HepG2 (cell line): ENCODE measurements around the gene FGD3. TPM values are rescaled to one million over a fixed set of nuclear protein-coding genes. Genes with fewer than 3 reads are reported as not detected.

Source experiments
- ATAC-seq: fragments of 200-7000 bp; cut with Tn5 transposase; 3 replicates; pipeline ENCODE4 v1.9.1; 2020; ENCODE audit warnings: mild to moderate bottlenecking, moderate library complexity
- BruUV-seq: library from RNA; stranded (reverse); fragments of 400-500 nt; replicated peaks from 2 replicates; lab custom pipeline; 2021; lab: Mats Ljungman, UMichigan
- CTCF ChIA-PET: fragments of 300-600 bp; formaldehyde crosslinking; extraction: SDS; loops from one replicate; lab custom pipeline; 2021; ENCODE audit warnings: low total read pairs, inconsistent platforms, low intra/inter-chr PET ratio; lab: Yijun Ruan, JAX
- POLR2A ChIA-PET: fragments of 350-600 bp; sonication (Branson Sonifier 250); formaldehyde crosslinking; loops from one replicate; lab custom pipeline; 2020; ENCODE audit warnings: antibody characterized with exemption, inconsistent platforms; lab: Yijun Ruan, JAX
- DNase-seq: peaks from one replicate; pipeline ENCODE4 v3.0.0-alpha.2; 2015; ENCODE audit warnings: low spot score
- FAIRE-seq: peaks from 3 replicates; lab custom pipeline; 2011; peaks lifted over from hg19 to GRCh38; lab: Jason Lieb, UNC
- H2AFZ ChIP-seq: one replicate; pipeline ENCODE4 v1.6.1; 2011; ENCODE audit warnings: low read length, inconsistent platforms
- H3K27ac ChIP-seq: fragments of 300-600 bp; 3 replicates; pipeline ENCODE4 v1.8.0; 2011; ENCODE audit warnings: mixed run types, mild to moderate bottlenecking, mixed read lengths, low read length, inconsistent platforms; ENCODE audit not compliant: insufficient read depth; ENCODE audit errors: extremely low read length
- H3K27me3 ChIP-seq, 2 experiments: fragments of 200-600 bp in 1 of 2; 2 replicates in 1 of 2; 3 replicates in 1 of 2; pipeline versions ENCODE4 v1.6.0 to v1.8.0; 2011; ENCODE audit warnings: low read length in 2 of 2, mild to moderate bottlenecking in 2 of 2, moderate library complexity in 2 of 2, inconsistent platforms in 1 of 2; ENCODE audit not compliant: insufficient read depth in 2 of 2, control insufficient read depth in 1 of 2
- H3K36me3 ChIP-seq, 2 experiments: fragments of 200-600 bp in 1 of 2; replicated peaks in 1 of 2; 2 replicates in 1 of 2; 3 replicates in 1 of 2; pipeline versions ENCODE4 v1.5.1 to v1.8.0; 2011; ENCODE audit warnings: low read length in 2 of 2, inconsistent platforms in 1 of 2; ENCODE audit not compliant: insufficient read depth in 2 of 2, control insufficient read depth in 1 of 2
- H3K4me1 ChIP-seq: 2 replicates; pipeline ENCODE4 v1.5.1; 2012; ENCODE audit warnings: low read length, inconsistent platforms; ENCODE audit not compliant: insufficient read depth
- H3K4me2 ChIP-seq: 2 replicates; pipeline ENCODE4 v1.6.0; 2011; ENCODE audit warnings: low read depth, low read length, inconsistent platforms
- H3K4me3 ChIP-seq, 3 experiments: fragments of 200-600 bp in 1 of 3; sonication (generic), shearing (Covaris generic) in 1 of 3; replicated peaks in 1 of 3; 2 replicates each; pipeline ENCODE4 v1.5.1; 2011 to 2016; ENCODE audit warnings: low read length in 3 of 3, inconsistent platforms in 2 of 3, low read depth in 2 of 3, mild to moderate bottlenecking in 2 of 3, control low read depth in 1 of 3, mixed read lengths in 1 of 3; ENCODE audit not compliant: insufficient read depth in 1 of 3
- H3K79me2 ChIP-seq: one replicate; pipeline ENCODE4 v1.6.1; 2011; ENCODE audit warnings: low read length, inconsistent platforms; ENCODE audit not compliant: insufficient read depth
- H3K9ac ChIP-seq: 2 replicates; pipeline ENCODE4 v1.6.0; 2011; ENCODE audit warnings: mild to moderate bottlenecking, low read depth, low read length, inconsistent platforms; ENCODE audit not compliant: insufficient read depth
- H3K9me3 ChIP-seq: 2 replicates; pipeline ENCODE4 v1.5.1; 2012; ENCODE audit warnings: mild to moderate bottlenecking, low read length
- H4K20me1 ChIP-seq: 2 replicates; pipeline ENCODE4 v1.6.0; 2011; ENCODE audit warnings: inconsistent platforms, mild to moderate bottlenecking, low read length, moderate library complexity; ENCODE audit not compliant: insufficient read depth
- ATF2 ChIP-seq: sonication (generic); formaldehyde crosslinking; IDR thresholded peaks from 2 replicates; pipeline ENCODE4 v1.4.0; 2020; ENCODE audit warnings: missing genetic modification reagents
- HMG20A ChIP-seq: IDR thresholded peaks from 2 replicates; pipeline ENCODE4 v1.6.1; 2016; ENCODE audit warnings: borderline replicate concordance
- HNRNPUL1 ChIP-seq: fragments of 200-400 bp; formaldehyde crosslinking; IDR thresholded peaks from 2 replicates; pipeline ENCODE4 v1.6.1; 2017; ENCODE audit warnings: low read depth, mild to moderate bottlenecking, low read length, moderate library complexity
- MEIS2 ChIP-seq: sonication (generic); formaldehyde crosslinking; IDR thresholded peaks from 2 replicates; pipeline ENCODE4 v1.9.0; 2021; ENCODE audit warnings: mild to moderate bottlenecking, missing genetic modification reagents
- MTA1 ChIP-seq: sonication (generic); formaldehyde crosslinking; IDR thresholded peaks from 2 replicates; pipeline ENCODE4 v1.4.0; 2020; ENCODE audit warnings: missing genetic modification reagents, mild to moderate bottlenecking, borderline replicate concordance
- NFYC ChIP-seq: IDR thresholded peaks from 2 replicates; pipeline ENCODE4 v1.6.1; 2016; ENCODE audit warnings: missing genetic modification reagents, missing compliant biosample characterization
- NR2F2 ChIP-seq: IDR thresholded peaks from 2 replicates; pipeline ENCODE4 v1.6.1; 2012; ENCODE audit warnings: low read depth, inconsistent platforms, borderline replicate concordance
- PHB2 ChIP-seq: fragments of 450-650 bp; IDR thresholded peaks from 2 replicates; pipeline ENCODE4 v1.6.1; 2018; ENCODE audit not compliant: partially characterized antibody
- POGZ ChIP-seq: sonication (generic); formaldehyde crosslinking; IDR thresholded peaks from 2 replicates; pipeline ENCODE4 v1.4.0; 2020; ENCODE audit warnings: mild to moderate bottlenecking, missing genetic modification reagents
- TRIM24 ChIP-seq: sonication (generic); formaldehyde crosslinking; IDR thresholded peaks from 2 replicates; pipeline ENCODE4 v1.8.0; 2022; ENCODE audit warnings: mild to moderate bottlenecking, missing genetic modification reagents
- ZBTB7A ChIP-seq: sonication (generic); formaldehyde crosslinking; IDR thresholded peaks from 2 replicates; pipeline ENCODE4 v1.8.0; 2022; ENCODE audit warnings: mild to moderate bottlenecking, missing genetic modification reagents
- ZNF143 ChIP-seq: sonication (generic); formaldehyde crosslinking; IDR thresholded peaks from 2 replicates; pipeline ENCODE4 v1.4.0; 2020; ENCODE audit warnings: missing genetic modification reagents
- ZNF24 ChIP-seq: fragments of 450-650 bp; IDR thresholded peaks from 2 replicates; pipeline ENCODE4 v1.6.1; 2017; ENCODE audit warnings: antibody characterized with exemption, mild to moderate bottlenecking
- ZNF326 ChIP-seq: sonication (generic); formaldehyde crosslinking; IDR thresholded peaks from 2 replicates; pipeline ENCODE4 v1.4.0; 2020; ENCODE audit warnings: missing genetic modification reagents, borderline replicate concordance
- ZNF329 ChIP-seq: sonication (generic); formaldehyde crosslinking; IDR thresholded peaks from 2 replicates; pipeline ENCODE4 v1.9.0; 2021; ENCODE audit warnings: low read depth, mild to moderate bottlenecking, missing genetic modification reagents
- ZNF558 ChIP-seq: sonication (generic); formaldehyde crosslinking; IDR thresholded peaks from 2 replicates; pipeline ENCODE4 v1.9.0; 2022; ENCODE audit warnings: mild to moderate bottlenecking, missing genetic modification reagents, borderline replicate concordance
- ZNF746 ChIP-seq: sonication (generic); formaldehyde crosslinking; IDR thresholded peaks from 2 replicates; pipeline ENCODE4 v1.8.0; 2022; ENCODE audit warnings: mild to moderate bottlenecking, missing genetic modification reagents
- ZNF780A ChIP-seq: sonication (generic); formaldehyde crosslinking; IDR thresholded peaks from 2 replicates; pipeline ENCODE4 v1.8.0; 2022; ENCODE audit warnings: mild to moderate bottlenecking, missing genetic modification reagents, moderate library complexity
- ZNF792 ChIP-seq: IDR thresholded peaks from 2 replicates; pipeline ENCODE4 v1.6.1; 2016
- WGBS: methylation state at CpG from one replicate; pipeline ENCODE4 v1.1.6; 2017; ENCODE audit warnings: low lambda C conversion rate; 5-methylcytosine and 5-hydroxymethylcytosine counted together
- in situ Hi-C: cut with HindIII; loops from 2 replicates; pipeline ENCODE4 v1.10.0; 2017; ENCODE audit warnings: low pct_unique_long_range_greater_than_20kb; ENCODE audit not compliant: extremely low pct_ligation_motif_present
- intact Hi-C: fragments of 100-400 bp; cut with micrococcal nuclease; formaldehyde crosslinking; loops from one replicate; pipeline ENCODE4 v1.10.0; 2022; ENCODE audit not compliant: unreplicated experiment
- polyA plus RNA-seq, 8 experiments: library from polyadenylated mRNA; depleted of rRNA in 3 of 8; stranded (reverse) in 7 of 8; unstranded in 1 of 8; fragments of >200 nt; fragmentation: Illumina TruSeq in 4 of 8; extraction: Trizol in 4 of 8; gene quantifications; 2 replicates each; pipeline versions ENCODE4 v1.2.1 to v1.2.3, GENCODE V29; 2011 to 2016; ENCODE audit warnings: low read depth in 4 of 8, missing spikeins in 1 of 8, mixed read lengths in 1 of 8; ENCODE audit not compliant: insufficient read depth in 1 of 8
- total RNA-seq, 5 experiments: library from RNA; depleted of rRNA; stranded (reverse); fragments of >200 nt; fragmentation: Illumina TruSeq; extraction: Trizol; gene quantifications; 2 replicates each; pipeline ENCODE4 v1.2.3, GENCODE V29; 2016; ENCODE audit warnings: low read depth in 1 of 5
- TF ChIP-seq, protein P1 (sequence below): sonication (generic); formaldehyde crosslinking; conservative IDR thresholded peaks from 2 replicates; pipeline ENCODE4 v1.4.0; 2020; ENCODE audit warnings: missing genetic modification reagents

The FGD3 gene
- total and polyA plus RNA-seq, 2 of the 13 experiments (the other 11 are each of a cell fraction or from before 2014, with no cell fraction given) = 0.53 to 1.1 TPM

DNA sequence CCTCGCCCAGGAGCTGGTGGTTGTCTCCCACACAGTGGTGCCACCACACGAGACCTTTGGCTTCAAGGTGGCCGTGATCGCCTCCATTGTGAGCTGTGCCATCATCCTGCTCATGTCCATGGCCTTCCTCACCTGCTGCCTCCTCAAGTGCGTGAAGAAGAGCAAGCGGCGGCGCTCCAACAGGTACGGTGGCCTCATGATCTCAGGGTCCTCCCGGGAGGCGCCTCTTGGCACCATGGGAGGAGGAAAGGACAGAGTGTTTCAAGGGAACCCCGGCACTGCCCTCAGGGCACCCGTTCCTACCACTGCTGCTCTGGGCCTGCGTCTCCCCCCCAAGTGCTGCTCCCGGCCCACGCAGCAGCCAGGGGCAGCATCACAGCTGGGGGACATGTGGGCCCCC, 130.5 kb downstream of the FGD3 start:
- no peak for FAIRE-seq

DNA sequence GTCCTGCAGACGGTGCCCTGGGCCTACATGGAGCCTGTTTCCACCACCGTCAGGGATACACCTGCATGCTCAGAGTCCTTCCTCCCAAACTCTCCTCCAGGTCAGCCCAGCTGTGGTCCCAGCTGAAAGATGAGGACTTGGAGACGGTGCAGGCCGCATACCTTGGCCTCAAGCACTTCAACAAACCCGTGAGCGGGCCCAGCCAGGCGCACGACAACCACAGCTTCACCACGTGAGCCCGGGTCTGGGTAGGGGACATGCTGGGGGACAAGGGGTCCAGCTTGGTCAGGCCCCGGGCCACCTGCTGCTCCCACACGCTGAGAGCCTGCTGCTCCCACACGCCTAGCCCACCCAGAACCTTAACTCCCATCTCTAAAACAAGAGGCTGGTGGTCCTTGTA, 132.0 kb downstream of the FGD3 start:
- no peaks in the 10 kb centered on the region for H3K79me2 ChIP-seq
- no peak overlapping the region for H2AFZ ChIP-seq
- H3K9me3 ChIP-seq = no peaks in the 10 kb centered on the region
- H3K9ac ChIP-seq = no peak overlapping the region
- no peak overlapping the region for H3K27ac ChIP-seq
- peaks cover 8% of the 10 kb centered on the region; the same call in 1 of the 2 replicates for H3K4me1 ChIP-seq
- no peak overlapping the region for H3K4me2 ChIP-seq
- no peak for FAIRE-seq
- POLR2A ChIA-PET = no interaction called here
- no peaks in the 10 kb centered on the region for H3K36me3 ChIP-seq
- CTCF ChIA-PET = no interaction called here
- in situ Hi-C loops = no loop called here
- DNase-seq = no peak
- intact Hi-C loops = no loop called here
- no TSS peak for BruUV-seq
- TF ChIP-seq PHB2 = no peak
- no peak for TF ChIP-seq ZNF792
- no peak for TF ChIP-seq ZNF24
- TF ChIP-seq ZNF329 = no peak
- no peak for TF ChIP-seq HNRNPUL1
- no peak for TF ChIP-seq TRIM24
- TF ChIP-seq, protein P1, sequence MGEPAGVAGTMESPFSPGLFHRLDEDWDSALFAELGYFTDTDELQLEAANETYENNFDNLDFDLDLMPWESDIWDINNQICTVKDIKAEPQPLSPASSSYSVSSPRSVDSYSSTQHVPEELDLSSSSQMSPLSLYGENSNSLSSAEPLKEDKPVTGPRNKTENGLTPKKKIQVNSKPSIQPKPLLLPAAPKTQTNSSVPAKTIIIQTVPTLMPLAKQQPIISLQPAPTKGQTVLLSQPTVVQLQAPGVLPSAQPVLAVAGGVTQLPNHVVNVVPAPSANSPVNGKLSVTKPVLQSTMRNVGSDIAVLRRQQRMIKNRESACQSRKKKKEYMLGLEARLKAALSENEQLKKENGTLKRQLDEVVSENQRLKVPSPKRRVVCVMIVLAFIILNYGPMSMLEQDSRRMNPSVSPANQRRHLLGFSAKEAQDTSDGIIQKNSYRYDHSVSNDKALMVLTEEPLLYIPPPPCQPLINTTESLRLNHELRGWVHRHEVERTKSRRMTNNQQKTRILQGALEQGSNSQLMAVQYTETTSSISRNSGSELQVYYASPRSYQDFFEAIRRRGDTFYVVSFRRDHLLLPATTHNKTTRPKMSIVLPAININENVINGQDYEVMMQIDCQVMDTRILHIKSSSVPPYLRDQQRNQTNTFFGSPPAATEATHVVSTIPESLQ (CRISPR knock-in tag) = no peak
- TF ChIP-seq POGZ (CRISPR knock-in tag) = no peak
- TF ChIP-seq HMG20A (CRISPR knock-in tag) = no peak
- TF ChIP-seq MTA1 = no peak
- TF ChIP-seq, all 625 proteins: peak for 0
- 60% methylated on average over 2 of the region's 13 CpGs for WGBS
- H3K27me3 ChIP-seq = no peaks in the 10 kb centered on the region
- no peak for ATAC-seq
- H4K20me1 ChIP-seq = no peaks in the 10 kb centered on the region
- no peak overlapping the region for H3K4me3 ChIP-seq

More for the DNA sequence above, 130.5 kb downstream of the FGD3 start:
- Histone ChIP-seq H3K9me3 (no peaks in the 10 kb centered on the region), H3K79me2 (no peaks in the 10 kb centered on the region), H3K4me3 (no peak overlapping the region), H3K27ac (no peak overlapping the region), H4K20me1 (no peaks in the 10 kb centered on the region), H3K4me2 (no peak overlapping the region), H3K27me3 (no peaks in the 10 kb centered on the region), H3K9ac (no peak overlapping the region), H3K4me1 (peaks cover 8% of the 10 kb centered on the region; the same call in 1 of the 2 replicates), H3K36me3 (no peaks in the 10 kb centered on the region), H2AFZ (no peak overlapping the region)
- in situ Hi-C loops (no loop called here), intact Hi-C loops (no loop called here)
- DNase-seq = no peak
- no TSS peak for BruUV-seq
- ATAC-seq = no peak
- ChIA-PET CTCF (no interaction called here), POLR2A (no interaction called here)
- WGBS = 75% methylated on average over 11 of the region's 16 CpGs
- no peak for TF ChIP-seq MEIS2
- TF ChIP-seq NR2F2 = no peak
- no peak for TF ChIP-seq ZNF780A (CRISPR knock-in tag)
- TF ChIP-seq ZNF326 = no peak
- no peak for TF ChIP-seq ZBTB7A (CRISPR knock-in tag)
- no peak for TF ChIP-seq ATF2
- no peak for TF ChIP-seq NFYC (CRISPR knock-in tag)
- TF ChIP-seq ZNF143 = no peak
- TF ChIP-seq ZNF746 (CRISPR knock-in tag) = no peak
- TF ChIP-seq ZNF558 (CRISPR knock-in tag) = no peak
